HG02759 (cell line): ENCODE results near the gene KPTN.

Source experiments
- ATAC-seq: cut with Tn5 transposase; IDR thresholded peaks from one replicate; pipeline ENCODE4 v1.9.1; 2021; ENCODE audit warnings: mild to moderate bottlenecking, moderate library complexity; ENCODE audit not compliant: unreplicated experiment

KPTN gene

DNA sequence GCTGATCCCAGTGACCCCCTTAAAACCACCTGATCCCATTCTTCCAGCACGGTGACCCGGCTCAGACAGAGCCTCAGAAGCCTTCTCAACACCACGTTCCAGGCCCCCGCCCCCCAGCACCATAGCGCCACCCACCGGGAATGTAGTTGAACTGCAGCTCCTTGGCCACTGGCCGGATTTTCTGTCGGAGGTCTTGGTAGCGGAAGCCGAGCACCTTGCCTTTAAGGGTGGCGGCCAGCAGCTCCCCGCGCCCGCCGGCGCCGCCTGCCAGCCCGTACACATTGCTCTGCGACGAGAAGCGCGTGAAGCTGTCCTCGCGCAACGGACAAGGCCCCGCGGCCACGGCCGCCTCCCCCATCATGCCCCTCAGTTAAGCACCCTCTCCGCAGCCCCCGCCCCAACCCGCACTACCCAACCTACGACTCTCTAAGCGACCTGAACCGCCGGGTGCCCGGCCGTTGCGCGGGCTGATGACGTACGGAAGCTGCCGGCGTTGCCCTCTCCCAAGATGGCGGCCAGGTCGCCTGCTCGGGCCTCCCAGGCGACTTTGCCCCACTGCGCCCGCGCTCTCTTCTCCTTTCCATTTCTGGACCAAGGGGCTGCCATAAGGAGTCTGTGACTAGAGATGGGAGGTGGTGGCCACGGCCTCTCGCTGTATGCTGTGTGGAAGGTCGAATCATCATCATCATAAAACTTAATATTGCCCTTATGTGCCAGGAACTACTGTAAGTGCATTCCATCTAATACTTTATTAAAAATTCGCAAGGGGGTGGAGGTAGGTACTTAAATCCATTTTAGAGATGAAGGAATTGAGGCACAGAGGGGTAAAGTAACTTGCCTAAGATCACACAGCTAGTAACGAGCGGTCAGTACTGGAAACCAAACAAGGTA is at the start of gene KPTN:
TSS of gene KPTN (minus strand) at position 420 of the 891 bp plus-strand sequence. CDS start at position 361, 59 bp downstream.
- ATAC-seq = peak; percentile 80

DNA sequence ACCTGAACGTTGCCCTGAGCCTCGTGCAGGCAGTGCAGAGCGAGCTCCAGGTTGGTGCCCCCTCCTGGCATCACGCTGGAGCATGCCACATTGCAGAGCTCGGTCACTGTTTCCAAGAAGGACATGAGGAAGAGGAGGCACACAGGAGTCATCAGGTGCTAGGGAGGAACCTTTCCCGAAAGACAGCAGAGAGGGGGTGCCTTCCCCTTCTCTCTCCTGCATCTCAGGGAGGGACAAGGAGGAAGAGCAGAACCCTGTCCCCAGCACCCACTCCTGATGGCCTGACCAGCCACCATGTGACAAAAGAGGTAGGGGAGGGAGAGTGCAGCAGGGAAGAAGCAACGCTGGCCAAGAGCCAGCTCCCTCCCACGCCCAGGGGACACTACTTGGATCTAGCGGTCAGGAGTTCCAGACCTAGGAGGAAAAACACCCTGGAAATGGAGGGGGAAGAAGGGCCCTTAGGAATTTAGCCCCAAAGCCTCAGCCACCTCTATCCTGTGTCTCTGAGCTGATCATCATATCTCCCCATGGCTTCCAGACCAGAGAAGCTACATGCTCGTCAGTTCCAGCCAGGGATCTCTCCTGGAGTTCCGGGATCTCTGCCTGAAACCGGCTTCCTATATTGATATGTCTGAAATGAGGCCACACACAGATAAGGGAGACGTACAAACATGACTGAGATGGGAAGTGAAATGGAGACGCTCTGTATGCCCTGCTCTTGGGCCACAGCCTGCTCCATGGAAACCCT is 47.8 kb upstream of the KPTN start:
- no peak for ATAC-seq

DNA sequence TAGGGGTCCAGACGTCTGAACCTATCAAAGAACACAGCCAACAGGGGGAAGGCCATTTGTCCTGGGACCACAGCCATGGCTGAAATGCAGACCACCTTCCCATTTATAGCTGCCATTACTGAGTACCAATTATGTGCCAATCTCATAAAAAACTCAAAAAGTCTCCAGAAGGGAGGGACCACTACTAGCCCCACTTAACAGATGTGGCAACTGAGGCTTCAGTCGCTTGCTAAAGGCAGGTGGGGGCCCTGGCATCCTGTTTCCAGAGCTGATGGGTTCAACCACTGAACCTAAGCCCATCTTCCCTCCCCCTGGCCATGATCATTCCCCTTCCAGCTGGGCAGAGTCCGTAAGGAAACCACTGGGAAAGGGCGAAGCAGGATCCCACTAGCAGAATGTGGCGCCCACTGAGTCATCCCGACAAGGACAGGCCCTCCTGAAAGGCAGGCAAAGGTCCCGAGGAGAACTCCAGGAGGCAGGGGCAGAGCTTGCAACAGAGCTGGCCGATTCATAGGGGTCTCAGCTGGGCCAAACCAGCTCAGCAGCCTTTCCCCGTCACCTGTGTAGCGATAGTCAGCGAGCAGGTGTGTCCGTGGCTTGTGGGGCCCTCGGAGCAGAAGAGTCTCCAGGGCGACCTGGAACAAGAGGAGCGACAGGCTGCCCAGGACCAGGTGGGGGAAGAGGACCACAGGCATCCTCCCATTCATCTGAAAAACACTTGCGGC is 45.2 kb upstream of the KPTN start:
- no peak for ATAC-seq

DNA sequence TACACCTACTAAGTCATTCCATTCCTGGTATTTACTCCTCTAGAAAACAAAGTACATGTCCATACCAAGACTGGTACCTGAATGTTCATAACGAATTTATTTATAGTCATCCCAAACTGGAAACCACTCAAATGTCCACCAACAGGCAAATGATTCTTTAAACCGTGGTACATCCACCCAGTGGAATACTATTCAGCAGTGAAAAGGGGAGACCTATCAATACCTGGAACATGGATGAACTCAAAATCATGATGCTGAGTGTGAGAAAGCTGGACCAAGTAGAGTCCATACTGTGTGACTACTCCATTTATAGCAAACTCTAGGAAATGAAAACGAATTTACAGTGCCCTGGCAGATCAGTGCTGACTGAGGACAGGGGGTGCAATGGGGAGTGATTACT is 42.8 kb upstream of the KPTN start:
- ATAC-seq = no peak

GRCh38 chr19:47523473-47523872 is 39.5 kb upstream of the KPTN start:
- no peak for ATAC-seq

- ATAC-seq = no peak
Measured at GRCh38 chr19:47521473-47522180, 37.6 kb upstream of the KPTN start.

GRCh38 chr19:47520839-47521238 is 36.8 kb upstream of the KPTN start:
- ATAC-seq = no peak

GRCh38 chr19:47520343-47520806 is 36.4 kb upstream of the KPTN start:
- no peak for ATAC-seq

DNA sequence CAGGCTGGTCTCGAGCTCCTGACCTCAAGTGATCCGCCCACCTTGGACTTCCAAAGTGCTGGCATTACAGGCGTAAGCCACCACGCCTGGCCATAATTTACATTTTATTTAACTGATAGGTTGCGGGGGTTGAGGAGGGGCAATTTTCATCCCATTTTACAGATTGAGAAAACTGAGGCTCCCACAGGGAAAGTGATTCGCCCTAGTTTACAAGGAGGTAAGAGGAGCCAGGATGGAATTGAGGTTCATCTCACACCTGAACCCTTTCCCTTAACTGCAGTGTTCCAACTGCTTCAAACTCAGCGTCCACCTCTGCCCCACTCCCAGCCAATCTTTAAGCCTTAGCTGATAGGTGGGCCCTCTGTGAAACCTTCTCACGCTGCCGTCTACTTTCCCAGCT is 34.8 kb upstream of the KPTN start:
- no peak for ATAC-seq

DNA sequence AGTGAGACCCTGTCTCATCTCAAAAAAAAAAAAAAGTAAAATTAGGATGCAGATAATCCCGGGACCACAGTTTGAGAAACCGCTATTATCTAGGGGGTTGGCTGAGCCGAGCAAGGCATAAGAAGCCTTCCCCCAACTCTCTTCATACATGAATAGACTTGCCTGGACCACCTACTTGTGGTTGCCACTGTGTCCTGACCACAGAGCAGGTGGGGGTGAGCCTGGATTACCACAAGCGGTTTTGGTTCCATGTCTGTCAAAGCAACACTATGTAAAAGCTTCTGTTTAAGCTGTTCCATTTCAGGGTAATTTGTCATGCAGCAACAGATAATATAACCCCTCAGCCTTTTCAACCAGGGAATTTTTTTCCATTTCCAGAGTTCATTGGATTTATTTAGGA is 34.1 kb upstream of the KPTN start:
- peak; percentile 23 for ATAC-seq

GRCh38 chr19:47514869-47515588 is 31.0 kb upstream of the KPTN start, which contains the start of gene NAPA:
TSS of gene NAPA (minus strand) at chr19:47515063. CDS start at chr19:47514940, 123 bp downstream.
- peak; percentile 92 for ATAC-seq

DNA sequence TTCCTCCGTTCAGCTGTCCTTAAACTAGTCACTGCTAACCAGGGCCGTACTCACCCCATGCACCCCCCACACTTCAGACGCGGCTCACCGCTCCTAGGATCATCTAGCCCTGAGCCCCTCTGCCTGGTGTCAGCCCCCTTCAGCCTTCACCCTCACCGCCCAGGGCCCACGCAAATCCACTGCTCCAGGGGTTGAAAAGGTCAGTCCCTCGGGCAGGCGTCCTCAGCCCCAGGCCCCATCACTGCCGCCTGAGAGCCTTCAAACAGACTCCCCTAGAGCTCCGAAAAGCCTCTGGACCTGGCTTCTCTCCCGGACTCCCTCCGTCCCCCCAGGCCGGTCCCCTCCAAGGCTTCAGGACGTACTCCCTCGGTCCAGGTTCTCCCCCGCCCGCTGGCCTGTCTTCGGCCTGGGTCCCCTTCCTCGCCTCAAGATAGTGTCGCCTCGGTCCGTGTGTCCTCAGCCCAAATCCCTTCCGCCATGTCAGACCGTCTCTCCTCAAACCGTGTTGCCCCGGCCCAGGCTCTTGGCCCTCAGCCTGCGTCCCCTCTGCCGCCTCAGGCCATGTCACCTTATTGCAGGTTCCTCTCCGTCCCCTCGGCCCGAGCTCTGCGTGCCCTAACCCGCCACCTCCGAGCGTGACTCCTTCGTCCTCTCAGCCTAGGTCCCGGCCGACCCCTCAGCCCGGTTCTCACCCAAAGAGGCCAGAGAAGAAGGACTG is 30.3 kb upstream of the KPTN start:
- ATAC-seq = peak; percentile 3

- no peak for ATAC-seq
Measured at GRCh38 chr19:47512948-47513319, 28.9 kb upstream of the KPTN start.

DNA sequence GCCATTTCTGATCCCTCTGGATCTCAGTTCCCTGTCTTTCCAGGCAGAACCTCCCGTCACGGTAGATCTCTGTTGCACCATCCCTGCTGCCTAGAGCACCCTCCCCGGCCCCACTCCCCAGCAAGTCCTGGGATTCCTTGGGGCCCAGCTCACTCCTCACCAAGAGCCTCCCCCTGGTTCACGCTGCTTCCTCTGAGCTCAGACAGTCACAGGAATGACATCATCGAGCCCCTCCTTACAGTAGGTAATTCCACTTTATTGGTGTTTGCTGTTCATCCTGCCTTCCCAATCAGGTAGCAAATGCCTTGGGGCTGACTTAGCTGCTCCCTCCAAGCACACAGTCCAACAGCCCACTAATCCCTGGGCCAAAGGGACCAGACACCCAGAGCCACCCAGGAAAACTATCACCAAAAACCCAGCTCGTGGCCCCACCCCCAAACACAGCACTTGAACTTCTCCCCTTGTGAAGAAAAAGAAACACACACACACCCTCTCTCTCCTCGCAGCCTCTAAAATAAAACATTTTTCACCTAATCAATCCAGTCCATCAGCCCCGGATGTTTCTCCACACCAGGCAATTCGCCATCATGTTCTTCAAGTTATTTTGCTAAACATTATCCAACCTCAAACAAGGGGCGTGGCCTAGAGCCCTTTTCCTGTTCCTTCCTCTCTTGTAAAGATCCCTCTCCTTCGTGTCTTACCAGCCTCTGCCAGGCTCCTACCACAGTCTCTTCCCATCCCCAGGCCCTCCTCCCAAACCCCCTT is 28.3 kb upstream of the KPTN start:
- no peak for ATAC-seq

GRCh38 chr19:47511681-47512080 is 27.7 kb upstream of the KPTN start:
- ATAC-seq = no peak

DNA sequence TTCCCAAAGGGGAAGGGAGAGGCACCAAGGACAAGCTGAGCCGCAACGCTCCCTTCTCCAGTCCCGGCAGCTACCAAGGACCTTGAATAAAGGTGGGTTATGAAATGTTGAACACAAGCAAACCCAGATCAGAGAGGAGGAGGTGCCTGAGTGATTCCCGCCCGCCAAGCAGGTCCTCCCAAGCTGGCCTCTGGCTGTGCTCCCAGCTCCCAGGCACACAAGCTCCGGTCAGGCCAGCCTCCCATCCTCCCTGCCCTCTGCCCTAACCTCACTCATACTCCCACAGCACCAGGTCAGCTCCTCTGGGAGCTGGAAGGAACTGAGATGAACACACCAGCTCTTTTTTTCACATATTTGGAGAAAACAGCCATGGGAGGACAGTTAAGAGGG is 27.1 kb upstream of the KPTN start:
- ATAC-seq = no peak

GRCh38 chr19:47510516-47511127 is 26.6 kb upstream of the KPTN start:
- no peak for ATAC-seq

DNA sequence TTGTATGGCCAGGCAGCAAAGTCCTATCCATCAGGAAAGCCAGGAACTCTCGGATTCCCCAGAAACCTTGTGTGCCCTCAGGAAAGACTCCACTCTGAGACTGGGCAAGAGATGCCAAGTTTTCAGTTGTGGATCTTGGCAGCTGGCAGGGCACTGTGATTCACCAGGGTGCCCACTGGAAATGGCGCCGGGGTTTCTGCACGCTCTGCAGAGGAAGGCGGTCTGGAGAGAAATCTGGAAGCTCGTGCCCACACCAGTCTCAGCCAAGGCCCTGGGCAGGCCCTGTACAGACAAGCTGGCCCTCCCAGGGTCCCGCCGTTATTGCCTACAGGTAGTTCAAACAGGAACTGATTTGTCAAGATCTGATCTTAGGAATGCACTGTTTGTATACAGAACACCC is 26.0 kb upstream of the KPTN start:
- no peak for ATAC-seq
